RWPE2 (cell line): ENCODE results near the gene TOM1L2.

ENCODE experiments used
- ATAC-seq: fragments of 200-7000 bp; cut with Tn5 transposase; 3 replicates; pipeline ENCODE4 v1.9.1; 2021; ENCODE audit warnings: low read depth
- DNase-seq: peaks from one replicate; pipeline ENCODE4 v3.0.0-alpha.2; 2020; ENCODE audit warnings: low spot score
- H3K27ac ChIP-seq: fragments of 450-650 bp; 2 replicates; pipeline ENCODE4 v1.5.1; 2017; ENCODE audit warnings: mild to moderate bottlenecking; ENCODE audit not compliant: poor library complexity, severe bottlenecking
- H3K27me3 ChIP-seq: fragments of 250-450 bp; sonication (Bioruptor Pico); 2 replicates; pipeline ENCODE4 v1.5.1; 2021; ENCODE audit warnings: mild to moderate bottlenecking, moderate library complexity; ENCODE audit not compliant: insufficient read depth, poor library complexity, severe bottlenecking
- H3K36me3 ChIP-seq: fragments of 250-450 bp; sonication (Bioruptor Pico); 2 replicates; pipeline ENCODE4 v1.5.1; 2020; ENCODE audit warnings: low read depth, mild to moderate bottlenecking, moderate library complexity
- H3K4me1 ChIP-seq: fragments of 250-450 bp; sonication (Bioruptor Pico); 2 replicates; pipeline ENCODE4 v1.5.1; 2021; ENCODE audit warnings: mild to moderate bottlenecking, moderate library complexity; ENCODE audit not compliant: insufficient read depth, poor library complexity, severe bottlenecking
- H3K4me3 ChIP-seq: fragments of 250-450 bp; sonication (Bioruptor Pico); 2 replicates; pipeline ENCODE4 v1.5.1; 2021; ENCODE audit warnings: mild to moderate bottlenecking, moderate library complexity; ENCODE audit not compliant: severe bottlenecking
- H3K9me3 ChIP-seq: fragments of 250-450 bp; sonication (Bioruptor Pico); 2 replicates; pipeline ENCODE4 v1.5.1; 2021; ENCODE audit warnings: mild to moderate bottlenecking, moderate library complexity; ENCODE audit not compliant: severe bottlenecking
- CTCF ChIP-seq: fragments of 450-650 bp; IDR thresholded peaks from one replicate; pipeline ENCODE4 v1.5.1; 2017; ENCODE audit warnings: mild to moderate bottlenecking, moderate library complexity; ENCODE audit not compliant: poor library complexity, severe bottlenecking

The TOM1L2 gene

GRCh38 chr17:18004884-18005305 is 32.7 kb upstream of the TOM1L2 start:
- DNase-seq, result no peak
- TF ChIP-seq CTCF, result no peak
- peaks cover 5% of the 10 kb centered on the region for H3K4me1 ChIP-seq
- no peak for ATAC-seq
- H3K36me3 ChIP-seq, result no peaks in the 10 kb centered on the region
- H3K27ac ChIP-seq, result no peak overlapping the region
- no peaks in the 10 kb centered on the region for H3K9me3 ChIP-seq
- no peaks in the 10 kb centered on the region for H3K27me3 ChIP-seq
- no peak overlapping the region for H3K4me3 ChIP-seq

DNA sequence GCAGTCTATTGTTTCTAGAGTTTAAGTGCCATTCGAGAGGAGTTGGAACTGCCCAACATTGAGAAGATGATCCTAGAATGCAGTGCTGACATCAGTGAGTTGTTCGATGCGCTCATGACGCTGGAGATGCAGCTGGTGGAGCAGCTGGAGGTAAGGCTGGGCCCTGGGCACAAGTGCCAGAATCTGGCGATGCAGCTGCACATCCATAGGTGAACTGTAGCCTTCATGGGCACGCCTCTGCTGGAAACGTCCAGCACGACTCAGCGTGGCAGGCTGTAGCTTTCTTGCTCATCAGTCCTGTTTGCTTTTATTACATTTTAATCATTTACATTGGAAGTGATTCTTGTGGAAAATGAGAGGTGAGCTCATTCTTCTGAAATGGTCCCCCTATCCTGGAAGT is 32.1 kb upstream of the TOM1L2 start:
- DNase-seq (no peak), ATAC-seq (no peak)
- no peak overlapping the region for H3K27ac ChIP-seq
- H3K36me3 ChIP-seq, result no peaks in the 10 kb centered on the region
- H3K4me1 ChIP-seq, result peaks cover 5% of the 10 kb centered on the region
- no peaks in the 10 kb centered on the region for H3K27me3 ChIP-seq
- no peaks in the 10 kb centered on the region for H3K9me3 ChIP-seq
- no peak for TF ChIP-seq CTCF
- no peak overlapping the region for H3K4me3 ChIP-seq

DNA sequence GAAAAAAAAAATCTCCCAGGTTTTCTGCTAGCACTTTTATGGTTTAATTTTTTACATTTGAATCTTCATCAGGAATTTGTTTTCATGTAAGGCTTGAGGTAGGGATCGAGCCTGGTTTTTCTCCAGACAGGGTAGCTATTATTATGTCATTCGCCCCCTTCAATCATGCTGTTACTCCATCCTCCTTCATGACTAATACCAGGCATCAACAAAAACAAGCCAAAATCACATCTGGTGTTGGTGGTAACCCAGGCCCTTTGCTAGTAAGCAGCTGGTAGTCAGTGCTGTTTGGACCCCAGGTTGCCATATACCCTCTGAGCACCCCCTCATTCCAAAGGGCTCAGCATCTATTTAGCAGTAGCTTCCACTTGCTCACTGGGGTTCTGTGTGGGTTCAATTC is 30.0 kb upstream of the TOM1L2 start:
- DNase-seq (no peak), ATAC-seq (no peak)
- Histone ChIP-seq H3K4me3 (no peak overlapping the region), H3K4me1 (no peaks in the 10 kb centered on the region), H3K27me3 (no peaks in the 10 kb centered on the region), H3K9me3 (no peaks in the 10 kb centered on the region), H3K36me3 (no peaks in the 10 kb centered on the region), H3K27ac (no peak overlapping the region)
- TF ChIP-seq CTCF, result no peak

DNA sequence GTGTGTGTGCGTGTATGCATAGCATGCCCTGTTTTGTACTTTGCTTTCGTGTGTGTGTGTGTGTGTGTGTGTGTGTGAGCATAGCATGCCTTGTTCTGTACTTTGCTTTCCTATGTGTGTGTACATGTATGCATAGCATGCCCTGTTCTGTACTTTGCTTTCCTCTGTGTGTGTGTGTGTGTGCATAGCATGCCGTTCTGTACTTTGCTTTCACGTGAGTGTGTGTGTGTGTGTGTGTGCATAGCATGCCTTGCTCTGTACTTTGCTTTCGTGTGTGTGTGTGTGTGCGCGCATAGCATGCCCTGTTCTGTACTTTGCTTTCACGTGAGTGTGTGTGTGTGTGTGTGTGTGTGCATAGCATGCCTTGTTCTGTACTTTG is 27.8 kb upstream of the TOM1L2 start:
- no peak for DNase-seq
- ATAC-seq, result no peak
- H3K27me3 ChIP-seq, result no peaks in the 10 kb centered on the region
- no peaks in the 10 kb centered on the region for H3K9me3 ChIP-seq
- no peak overlapping the region for H3K27ac ChIP-seq
- no peaks in the 10 kb centered on the region for H3K36me3 ChIP-seq
- no peak overlapping the region for H3K4me3 ChIP-seq
- no peaks in the 10 kb centered on the region for H3K4me1 ChIP-seq
- TF ChIP-seq CTCF, result no peak

- TF ChIP-seq CTCF, result no peak
- Histone ChIP-seq H3K27me3 (no peaks in the 10 kb centered on the region), H3K4me3 (no peak overlapping the region), H3K9me3 (no peaks in the 10 kb centered on the region), H3K36me3 (no peaks in the 10 kb centered on the region), H3K4me1 (no peaks in the 10 kb centered on the region), H3K27ac (no peak overlapping the region)
- DNase-seq, result no peak
- ATAC-seq, result peak; percentile 55; the same call in 2 of the 3 replicates
Measured at GRCh38 chr17:17999364-18000029, 27.3 kb upstream of the TOM1L2 start.
